GM20000 (cell line): Measurements from ENCODE around the gene SLC39A5.
"Not testable (repeated sequence)": the region's sequence is repeated elsewhere in the genome, so short reads cannot be mapped to it uniquely, and the experiment has no call there.

Experiments used
- DNase-seq: peaks from one replicate; pipeline ENCODE4 v3.0.0; 2012; ENCODE audit warnings: low spot score
- CTCF ChIP-seq: IDR thresholded peaks from 2 replicates; pipeline ENCODE4 v1.5.1; 2012; ENCODE audit warnings: mild to moderate bottlenecking, control low read depth; ENCODE audit errors: extremely low read depth, missing control alignments

The SLC39A5 gene

GRCh38 chr12:56258068-56258819, 28.4 kb downstream of the SLC39A5 start, which contains the start of gene ANKRD52:
TSS of gene ANKRD52 (minus strand) at chr12:56258384. CDS start at chr12:56258269, 115 bp downstream.
- DNase-seq: peak; percentile 99
- TF ChIP-seq CTCF: peak; percentile 85

GRCh38 chr12:56258820-56259183, 29.0 kb downstream of the SLC39A5 start:
- TF ChIP-seq CTCF: no peak
- no peak for DNase-seq

DNA sequence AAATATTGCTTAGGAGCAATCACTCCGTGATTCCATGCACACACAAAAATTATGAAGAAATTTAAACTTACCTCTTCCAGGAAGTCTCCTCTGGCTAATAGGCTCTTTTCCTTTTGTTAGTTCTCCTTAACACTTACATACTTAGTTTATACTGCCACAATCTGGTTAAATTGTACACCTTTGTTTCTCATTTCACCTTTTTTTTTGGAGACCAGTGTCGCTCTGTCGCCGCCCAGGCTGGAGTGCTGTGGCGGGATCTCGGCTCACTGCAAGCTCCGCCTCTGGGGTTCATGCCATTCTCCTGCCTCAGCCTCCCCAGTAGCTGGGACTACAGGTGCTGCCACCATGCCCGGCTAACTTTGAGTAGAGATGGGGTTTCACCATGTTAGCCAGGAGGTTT, 30.5 kb downstream of the SLC39A5 start:
- no peak for DNase-seq
- no peak for TF ChIP-seq CTCF

- no peak for DNase-seq
- no peak for TF ChIP-seq CTCF
Measured at GRCh38 chr12:56260921-56261320, 31.1 kb downstream of the SLC39A5 start.

- TF ChIP-seq CTCF: no peak
- DNase-seq: no peak
Measured at GRCh38 chr12:56261503-56262232, 31.8 kb downstream of the SLC39A5 start.

DNA sequence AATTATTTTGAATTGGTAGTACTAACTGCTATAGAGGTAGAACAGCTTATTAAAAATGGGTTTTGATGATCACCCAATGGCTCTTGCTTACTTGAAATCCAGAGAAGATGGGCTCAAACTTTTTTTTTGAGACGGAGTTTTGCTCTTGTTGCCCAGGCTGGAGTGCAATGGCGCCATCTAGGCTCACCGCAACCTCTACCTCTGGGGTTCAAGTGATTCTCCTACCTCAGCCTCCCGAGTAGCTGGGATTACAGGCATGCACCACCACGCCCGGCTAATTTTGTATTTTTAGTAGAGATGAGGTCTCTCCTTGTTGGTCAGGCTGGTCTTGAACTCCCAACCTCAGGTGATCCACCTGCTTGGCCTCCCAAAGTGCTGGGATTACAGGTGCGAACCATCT, 33.1 kb downstream of the SLC39A5 start:
- DNase-seq: not testable (repeated sequence)

DNA sequence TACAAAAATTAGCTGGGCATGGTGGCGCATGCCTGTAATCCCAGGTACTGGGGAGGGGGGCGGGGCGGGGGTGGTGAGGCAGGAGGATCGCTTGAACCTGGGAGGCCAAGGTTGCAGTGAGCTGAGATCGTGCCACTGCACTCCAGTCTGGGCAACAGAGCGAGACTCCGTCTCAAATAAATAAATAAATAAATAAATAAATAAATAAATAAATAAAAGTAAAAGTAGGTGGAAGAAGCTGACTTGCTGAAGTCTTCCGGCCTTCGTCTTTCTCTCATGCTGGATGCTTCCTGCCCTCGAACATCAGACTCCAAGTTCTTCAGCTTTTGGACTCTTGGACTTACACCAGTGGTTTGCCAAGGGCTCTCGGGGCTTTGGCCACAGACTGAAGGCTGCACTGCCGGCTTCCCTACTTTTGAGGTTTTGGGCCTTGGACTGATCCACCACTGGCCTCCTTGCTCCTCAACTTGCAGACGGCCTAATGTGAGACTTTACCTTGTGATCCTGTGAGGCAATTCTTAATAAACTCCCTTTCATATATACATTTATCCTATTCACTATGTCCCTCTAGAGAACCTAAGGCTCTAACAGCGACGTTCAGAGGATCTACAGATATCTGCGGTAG, 36.3 kb downstream of the SLC39A5 start:
- DNase-seq: not testable (repeated sequence)

DNA sequence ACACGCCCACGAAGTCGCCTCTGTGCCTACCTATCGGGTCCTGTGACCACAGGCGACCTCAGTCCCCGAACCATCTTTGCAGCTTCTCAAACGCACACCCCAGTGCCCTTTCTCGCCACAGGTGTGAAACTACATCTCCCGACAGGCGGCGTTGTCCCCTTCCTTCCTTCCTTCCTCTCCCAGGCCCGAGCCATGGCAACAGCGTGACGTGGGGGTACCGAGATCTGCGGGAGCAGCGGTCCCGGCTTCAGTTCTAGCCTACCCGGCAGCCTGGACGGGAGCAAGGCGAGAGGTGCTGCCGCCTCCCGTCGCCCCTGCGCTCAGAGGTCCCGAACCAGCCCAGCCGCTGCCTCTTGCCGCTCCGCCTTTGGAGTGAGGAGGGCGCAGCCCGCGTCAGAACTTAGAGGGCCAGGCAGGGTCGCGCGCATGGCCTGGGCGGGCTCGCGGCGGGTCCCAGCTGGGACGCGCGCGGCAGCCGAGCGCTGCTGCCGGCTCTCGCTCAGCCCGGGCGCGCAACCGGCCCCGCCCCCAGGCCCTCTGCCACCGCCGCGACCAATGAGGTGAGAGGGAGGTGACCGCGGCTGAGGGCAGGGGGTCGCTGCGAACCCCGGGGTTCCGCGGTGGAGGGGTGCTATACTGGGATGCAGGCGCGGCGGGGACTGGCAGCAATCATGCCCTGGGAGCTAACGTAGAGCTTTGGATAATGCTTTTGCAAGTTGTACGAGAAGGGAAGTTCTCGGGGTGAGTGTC, 37.0 kb downstream of the SLC39A5 start, which contains the start of gene COQ10A:
Gene COQ10A (plus strand): TSS at position 250 of the 750 bp plus-strand sequence. CDS start 177 bp downstream, at position 427.
- peak; percentile 94 for DNase-seq
- no peak for TF ChIP-seq CTCF
